BE2C (cell line): Measurements from ENCODE around the gene PCDHB4.
"Not testable (repeated sequence)": the region's sequence is repeated elsewhere in the genome, so short reads cannot be mapped to it uniquely, and the experiment has no call there.

Source experiments
- DNase-seq: peaks from one replicate; pipeline ENCODE4 v3.0.0-alpha.2; 2020
- H3K27me3 ChIP-seq: fragments of 250-450 bp; sonication (Bioruptor Pico); 2 replicates; pipeline ENCODE4 v1.5.1; 2020; ENCODE audit warnings: mild to moderate bottlenecking
- H3K36me3 ChIP-seq: fragments of 250-450 bp; sonication (Bioruptor Pico); 2 replicates; pipeline ENCODE4 v1.5.1; 2020; ENCODE audit warnings: mild to moderate bottlenecking
- H3K4me1 ChIP-seq: fragments of 250-450 bp; sonication (Bioruptor Pico); 2 replicates; pipeline ENCODE4 v1.5.1; 2020
- H3K4me3 ChIP-seq: 2 replicates; pipeline ENCODE4 v1.5.1; 2011; ENCODE audit warnings: low read depth, low read length
- H3K9me3 ChIP-seq: fragments of 250-450 bp; sonication (Bioruptor Pico); 2 replicates; pipeline ENCODE4 v1.5.1; 2020
- CTCF ChIP-seq: IDR thresholded peaks from 2 replicates; pipeline ENCODE4 v1.5.1; 2012; ENCODE audit warnings: mild to moderate bottlenecking, low read depth, low read length

PCDHB4 gene

GRCh38 chr5:141100243-141100805 lies 21.3 kb upstream of the PCDHB4 start, which contains the start of gene PCDHB3:
Gene PCDHB3 (plus strand): TSS chr5:141100473. CDS start chr5:141100650, 177 bp downstream.
- peak; percentile 68 for DNase-seq
- Histone ChIP-seq H3K27me3 (no peaks in the 10 kb centered on the region), H3K4me1 (no peaks in the 10 kb centered on the region), H3K4me3 (no peak within 1 kb of the TSS), H3K36me3 (no peaks in the 10 kb centered on the region), H3K9me3 (no peaks in the 10 kb centered on the region)
- peak; percentile 65 for TF ChIP-seq CTCF

GRCh38 chr5:141101059-141101458 lies 20.6 kb upstream of the PCDHB4 start:
- no peak overlapping the region for H3K4me3 ChIP-seq

GRCh38 chr5:141102070-141102469 lies 19.5 kb upstream of the PCDHB4 start:
- H3K27me3 ChIP-seq, DNase-seq, H3K36me3 ChIP-seq, H3K9me3 ChIP-seq, H3K4me3 ChIP-seq, H3K4me1 ChIP-seq: not testable (repeated sequence)

More at GRCh38 chr5:141101059-141101458, 20.6 kb upstream of the PCDHB4 start:
- TF ChIP-seq CTCF = no peak
- no peaks in the 10 kb centered on the region for H3K36me3 ChIP-seq
- H3K27me3 ChIP-seq = no peaks in the 10 kb centered on the region
- DNase-seq = no peak
- no peaks in the 10 kb centered on the region for H3K9me3 ChIP-seq
- H3K4me1 ChIP-seq = no peaks in the 10 kb centered on the region

- not testable (repeated sequence) for H3K4me1 ChIP-seq, DNase-seq, H3K36me3 ChIP-seq, H3K9me3 ChIP-seq, H3K4me3 ChIP-seq, H3K27me3 ChIP-seq
These were observed 19.1 kb upstream of the PCDHB4 start for GRCh38 chr5:141102471-141102870.

GRCh38 chr5:141105350-141105749 lies 16.3 kb upstream of the PCDHB4 start:
- no peaks in the 10 kb centered on the region for H3K27me3 ChIP-seq
- no peak overlapping the region for H3K4me3 ChIP-seq
- H3K4me1 ChIP-seq = no peaks in the 10 kb centered on the region
- H3K36me3 ChIP-seq = no peaks in the 10 kb centered on the region
- TF ChIP-seq CTCF = no peak
- no peaks in the 10 kb centered on the region for H3K9me3 ChIP-seq
- no peak for DNase-seq

GRCh38 chr5:141119250-141119649 lies 2.4 kb upstream of the PCDHB4 start:
- no peaks in the 10 kb centered on the region for H3K9me3 ChIP-seq
- H3K27me3 ChIP-seq = no peaks in the 10 kb centered on the region; the same call in 1 of the 2 replicates
- no peak for TF ChIP-seq CTCF
- no peaks in the 10 kb centered on the region for H3K4me1 ChIP-seq
- no peak for DNase-seq
- H3K36me3 ChIP-seq = no peaks in the 10 kb centered on the region
- no peak overlapping the region for H3K4me3 ChIP-seq

- Histone ChIP-seq H3K9me3 (no peaks in the 10 kb centered on the region), H3K4me1 (no peaks in the 10 kb centered on the region), H3K4me3 (peak overlapping the region; percentile 62), H3K36me3 (no peaks in the 10 kb centered on the region), H3K27me3 (no peaks in the 10 kb centered on the region)
- peak; percentile 31 for DNase-seq
- TF ChIP-seq CTCF = no peak
These were observed 367 bp downstream of the PCDHB4 start for GRCh38 chr5:141121985-141122384.

GRCh38 chr5:141123396-141124135 lies 1.9 kb downstream of the PCDHB4 start:
- not testable (repeated sequence) for H3K4me3 ChIP-seq, H3K36me3 ChIP-seq, H3K9me3 ChIP-seq, H3K4me1 ChIP-seq, H3K27me3 ChIP-seq, DNase-seq
